MG63 (cell line): Measurements from ENCODE around the gene DPH5. TPM values are rescaled to one million over a fixed set of nuclear protein-coding genes. Genes with fewer than 3 reads are reported as not detected.
"Not testable (repeated sequence)": the region's sequence is repeated elsewhere in the genome, so short reads cannot be mapped to it uniquely, and the experiment has no call there.

Experiments used
- DNase-seq: peaks from one replicate; pipeline ENCODE4 v3.0.0-alpha.2; 2020
- H3K27me3 ChIP-seq: fragments of 250-450 bp; sonication (Bioruptor Pico); 2 replicates; pipeline ENCODE4 v1.5.1; 2020; ENCODE audit warnings: mild to moderate bottlenecking, moderate library complexity
- H3K36me3 ChIP-seq: fragments of 250-450 bp; sonication (Bioruptor Pico); 2 replicates; pipeline ENCODE4 v1.5.1; 2020; ENCODE audit warnings: mild to moderate bottlenecking, moderate library complexity
- H3K4me3 ChIP-seq: fragments of 250-450 bp; sonication (Bioruptor Pico); 2 replicates; pipeline ENCODE4 v1.5.1; 2020; ENCODE audit warnings: mild to moderate bottlenecking, moderate library complexity
- H3K9me3 ChIP-seq: fragments of 250-450 bp; sonication (Bioruptor Pico); 2 replicates; pipeline ENCODE4 v1.5.1; 2020; ENCODE audit warnings: mild to moderate bottlenecking, moderate library complexity
- total RNA-seq: library from RNA; depleted of rRNA; stranded (reverse); fragments of >200 nt; shearing (Covaris generic); gene quantifications from 2 replicates; pipeline ENCODE4 v1.2.3, GENCODE V29; 2014; ENCODE audit warnings: low replicate concordance

Gene DPH5
- total RNA-seq, 1 experiment from 2014 or later = 49.7 TPM

DNA sequence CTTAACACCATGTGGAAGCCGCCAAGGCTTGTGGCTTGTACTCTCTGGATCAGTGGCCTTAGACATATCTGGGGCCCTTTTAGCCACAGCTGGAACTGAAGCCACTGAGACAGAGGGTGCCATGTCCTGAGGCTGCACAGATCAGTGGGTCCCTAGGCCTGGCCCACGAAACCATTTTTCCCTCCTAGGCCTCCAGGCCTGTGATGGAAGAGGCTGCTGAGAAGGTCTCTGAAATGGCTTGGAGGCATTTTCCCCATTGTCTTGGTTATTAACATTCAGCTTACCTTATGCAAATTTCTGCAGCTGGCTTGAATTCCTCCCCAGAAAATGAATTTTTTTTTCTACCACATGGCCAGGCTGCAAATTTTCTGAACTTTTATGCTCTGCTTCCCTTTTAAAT, 15.1 kb upstream of the DPH5 start:
- Histone ChIP-seq H3K27me3 (no peaks in the 10 kb centered on the region), H3K9me3 (peaks cover 13% of the 10 kb centered on the region), H3K4me3 (no peak overlapping the region), H3K36me3 (peaks cover 37% of the 10 kb centered on the region)
- DNase-seq = no peak

DNA sequence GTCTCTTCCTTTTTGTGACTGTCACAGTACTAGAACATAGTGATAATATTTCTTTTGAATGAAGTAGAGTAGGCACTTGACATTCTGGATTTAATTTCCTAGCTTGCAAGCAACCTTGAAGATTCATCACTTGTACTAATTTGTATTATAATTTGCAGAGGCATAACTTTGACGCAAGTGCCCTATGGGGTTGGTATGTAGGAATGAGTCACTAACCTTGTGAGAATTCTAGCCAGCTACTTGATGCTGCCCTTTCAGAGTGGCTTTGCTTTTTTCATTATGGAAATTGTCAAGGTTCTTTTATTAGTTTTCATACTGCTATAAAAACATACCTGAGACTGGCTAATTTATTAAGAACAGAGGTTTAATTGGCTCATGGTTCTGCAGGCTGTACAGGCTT, 13.7 kb upstream of the DPH5 start:
- DNase-seq = no peak

DNA sequence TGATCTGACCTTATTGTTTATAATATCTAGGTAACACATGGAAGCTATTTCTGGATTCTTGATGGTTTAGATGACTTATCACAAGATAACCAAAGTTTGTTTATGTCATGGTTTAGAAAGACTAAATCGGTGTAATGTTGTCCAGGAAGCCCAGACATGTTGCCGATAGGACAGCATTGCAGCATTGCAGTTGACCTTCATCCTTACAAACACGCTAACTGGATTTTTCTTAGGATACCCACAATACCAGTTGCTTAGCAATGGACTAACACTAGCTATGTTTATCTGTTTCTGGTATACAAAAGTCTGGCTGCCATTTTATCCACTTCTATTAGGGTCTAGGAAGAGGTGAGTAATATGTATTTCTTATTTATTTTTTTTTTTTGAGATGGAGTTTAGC, 11.7 kb upstream of the DPH5 start:
- peaks cover 13% of the 10 kb centered on the region for H3K9me3 ChIP-seq
- H3K4me3 ChIP-seq = no peak overlapping the region
- no peaks in the 10 kb centered on the region for H3K27me3 ChIP-seq
- no peak for DNase-seq
- peaks cover 33% of the 10 kb centered on the region for H3K36me3 ChIP-seq

More for the DNA sequence above, 13.7 kb upstream of the DPH5 start:
- H3K36me3 ChIP-seq = peaks cover 37% of the 10 kb centered on the region
- H3K27me3 ChIP-seq = no peaks in the 10 kb centered on the region
- no peak overlapping the region for H3K4me3 ChIP-seq
- H3K9me3 ChIP-seq = peaks cover 13% of the 10 kb centered on the region

DNA sequence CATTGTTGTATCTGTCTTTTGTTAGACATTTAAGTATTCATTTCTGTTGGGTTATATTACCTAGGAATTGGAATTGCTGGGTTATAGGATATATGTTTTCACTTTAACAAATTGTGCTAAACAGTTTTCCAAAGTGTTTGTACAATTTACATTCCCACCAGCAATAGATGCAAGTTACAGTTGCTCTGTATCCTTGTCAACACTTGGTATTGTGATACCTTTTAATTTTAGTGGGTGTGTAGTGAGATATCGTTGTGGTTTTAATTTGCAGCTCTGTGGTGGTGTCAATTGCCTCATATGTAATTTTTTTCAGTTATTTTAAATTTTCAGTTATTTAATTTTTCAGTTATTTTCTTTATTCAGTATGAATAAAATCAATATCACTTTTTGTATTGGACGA, 7.4 kb upstream of the DPH5 start:
- Histone ChIP-seq H3K36me3 (peaks cover 10% of the 10 kb centered on the region), H3K27me3 (no peaks in the 10 kb centered on the region), H3K4me3 (no peak overlapping the region), H3K9me3 (no peaks in the 10 kb centered on the region)
- no peak for DNase-seq

DNA sequence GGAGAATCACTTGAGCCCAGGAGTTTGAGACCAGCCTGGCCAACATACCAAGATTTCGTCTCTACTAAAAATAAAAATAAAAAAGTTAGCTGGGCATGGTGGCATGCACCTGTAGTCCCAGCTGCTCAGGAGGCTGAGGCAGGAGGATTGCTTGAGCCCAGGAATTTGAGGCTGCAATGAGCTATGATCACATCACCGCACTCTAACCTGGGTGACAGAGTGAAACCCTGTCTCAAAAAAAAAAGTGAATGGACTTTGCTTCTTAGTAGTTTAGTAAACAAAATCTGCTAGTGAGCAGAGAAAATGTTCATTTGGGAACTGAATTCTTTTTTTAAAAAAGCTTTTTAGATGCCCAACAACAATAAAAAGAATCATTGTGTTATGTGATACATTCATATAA, 6.5 kb upstream of the DPH5 start:
- DNase-seq, H3K4me3 ChIP-seq, H3K9me3 ChIP-seq, H3K27me3 ChIP-seq, H3K36me3 ChIP-seq: not testable (repeated sequence)

DNA sequence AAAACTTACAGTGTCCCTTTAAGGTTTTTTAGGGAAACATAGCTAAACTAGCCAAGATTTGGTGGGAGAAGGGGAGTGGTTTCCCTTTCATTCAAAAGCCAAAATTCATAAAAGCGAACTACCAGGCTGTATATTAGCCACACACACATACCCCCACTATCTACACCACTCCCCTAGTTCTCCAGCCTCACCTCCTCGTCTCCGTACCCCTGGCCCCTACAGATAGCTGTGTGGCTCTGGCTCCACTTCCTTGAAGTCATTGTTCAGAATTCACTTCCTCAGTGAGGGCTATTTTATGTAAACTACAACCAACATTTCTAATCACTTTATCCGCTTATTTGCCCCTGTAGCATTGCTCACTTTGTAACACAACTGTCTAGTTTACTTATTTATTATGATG, 5.3 kb upstream of the DPH5 start:
- Histone ChIP-seq H3K36me3 (no peaks in the 10 kb centered on the region; the same call in 1 of the 2 replicates), H3K27me3 (no peaks in the 10 kb centered on the region), H3K4me3 (no peak overlapping the region), H3K9me3 (no peaks in the 10 kb centered on the region)
- DNase-seq = no peak

DNA sequence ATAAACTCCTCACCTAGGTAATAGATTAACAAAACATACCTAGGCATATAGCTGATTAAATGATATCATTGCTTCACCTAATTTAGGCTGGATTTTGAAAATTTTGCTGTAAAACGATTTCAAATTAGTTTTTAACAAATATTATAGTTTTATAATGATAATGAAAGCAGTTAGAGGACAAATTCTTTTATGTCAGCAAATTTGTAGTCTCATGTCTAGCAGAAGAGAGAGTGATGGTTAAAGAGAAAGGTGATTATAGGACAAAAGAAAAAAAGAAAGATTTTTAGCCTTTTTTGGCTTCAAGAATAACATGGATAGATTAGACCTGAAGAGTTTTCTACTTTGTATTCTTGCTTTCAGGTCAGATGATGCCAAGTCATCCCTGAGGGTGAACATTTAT, 3.6 kb upstream of the DPH5 start:
- Histone ChIP-seq H3K9me3 (no peaks in the 10 kb centered on the region), H3K4me3 (no peak overlapping the region), H3K27me3 (no peaks in the 10 kb centered on the region), H3K36me3 (peaks cover 6% of the 10 kb centered on the region)
- DNase-seq = no peak

DNA sequence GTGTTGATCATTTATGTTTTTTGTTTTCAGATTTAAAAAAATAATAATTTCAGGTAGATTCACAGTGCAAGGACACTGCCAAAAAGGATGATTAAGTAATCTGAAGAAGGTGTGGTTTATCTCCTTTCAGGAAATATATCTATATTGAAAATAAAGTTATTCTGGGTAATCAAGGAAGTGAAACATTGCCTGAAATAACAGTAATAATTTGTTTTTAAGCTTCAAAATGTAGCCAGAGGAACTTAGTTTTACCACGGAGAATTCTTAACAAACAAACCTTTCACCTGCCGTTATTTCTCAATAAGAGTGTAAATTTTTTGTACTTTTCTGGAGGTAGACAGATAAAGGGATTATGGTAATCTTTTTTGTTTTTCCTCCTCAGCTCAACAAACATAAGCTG, 2.9 kb upstream of the DPH5 start:
- H3K4me3 ChIP-seq = no peak overlapping the region
- no peaks in the 10 kb centered on the region for H3K27me3 ChIP-seq
- no peak for DNase-seq
- H3K9me3 ChIP-seq = no peaks in the 10 kb centered on the region
- H3K36me3 ChIP-seq = peaks cover 11% of the 10 kb centered on the region

DNA sequence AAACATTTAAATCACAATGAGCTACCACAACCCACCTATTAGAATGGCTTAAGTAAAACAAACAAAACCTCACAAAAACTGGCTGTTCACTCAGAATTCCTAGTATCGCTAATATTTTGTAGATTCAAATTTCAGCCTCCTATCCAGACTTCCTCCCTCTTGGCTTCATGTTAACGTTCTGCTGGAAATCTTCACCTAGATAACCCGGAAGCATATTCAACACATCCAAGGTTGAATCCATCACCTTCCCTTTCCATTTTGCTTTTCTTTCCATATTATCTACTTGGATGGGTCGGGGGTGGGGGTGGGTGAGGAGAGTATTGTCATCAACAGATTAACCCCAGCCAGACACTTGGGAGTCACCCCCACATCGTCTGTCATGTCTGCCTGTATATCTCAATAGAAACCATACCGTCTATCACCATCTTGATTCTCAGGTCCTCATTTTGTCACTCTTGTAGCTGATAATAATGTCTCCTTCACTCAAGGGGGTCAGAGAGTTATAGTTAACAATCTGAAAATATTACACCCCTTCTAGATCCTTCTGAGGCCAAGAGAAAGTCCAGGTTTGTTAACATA, 1.7 kb upstream of the DPH5 start:
- peaks cover 16% of the 10 kb centered on the region for H3K36me3 ChIP-seq
- H3K9me3 ChIP-seq = no peaks in the 10 kb centered on the region
- DNase-seq = no peak
- H3K4me3 ChIP-seq = no peak overlapping the region; the same call in 1 of the 2 replicates
- H3K27me3 ChIP-seq = no peaks in the 10 kb centered on the region

DNA sequence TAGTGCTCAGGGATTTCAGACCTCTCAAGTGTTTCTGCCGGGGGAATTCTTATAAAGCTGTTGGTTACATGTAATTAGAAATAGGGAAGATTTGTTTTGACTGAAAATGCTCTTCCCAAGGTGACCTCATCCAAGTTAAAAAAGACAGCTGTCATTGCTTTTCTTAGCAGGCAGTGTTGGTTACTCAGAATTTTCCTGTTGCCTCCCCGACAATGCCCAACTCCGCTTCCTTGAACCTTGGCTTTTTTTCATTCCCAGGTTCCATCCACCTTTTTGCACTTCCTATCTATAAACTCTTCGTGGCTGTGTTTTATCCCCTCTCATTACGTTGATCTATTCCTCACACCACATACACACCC, 825 bp upstream of the DPH5 start:
- H3K9me3 ChIP-seq = no peaks in the 10 kb centered on the region
- H3K27me3 ChIP-seq = no peaks in the 10 kb centered on the region
- peak overlapping the region; percentile 77 for H3K4me3 ChIP-seq
- DNase-seq = no peak
- peaks cover 25% of the 10 kb centered on the region for H3K36me3 ChIP-seq

DNA sequence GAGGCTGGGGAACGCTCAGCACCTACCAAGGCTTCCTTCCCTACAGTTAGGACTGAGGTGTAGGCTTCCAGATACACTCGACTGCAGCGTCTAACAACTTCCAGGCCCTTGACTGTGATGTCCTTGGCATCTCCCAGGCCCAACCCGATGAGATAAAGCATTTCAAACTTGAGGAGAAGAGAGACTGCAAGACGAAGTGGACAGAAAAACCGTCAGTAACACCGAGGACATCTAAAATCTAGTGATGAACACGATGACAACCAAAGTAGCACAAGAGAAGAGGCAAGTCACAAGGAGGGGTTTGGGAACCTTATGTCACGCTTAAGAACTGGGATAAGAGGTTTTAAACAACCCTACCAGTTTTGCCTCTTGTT, 314 bp downstream of the DPH5 start:
- peak overlapping the region; percentile 77 for H3K4me3 ChIP-seq
- peaks cover 26% of the 10 kb centered on the region for H3K36me3 ChIP-seq
- no peaks in the 10 kb centered on the region for H3K27me3 ChIP-seq
- DNase-seq = peak; percentile 5
- no peaks in the 10 kb centered on the region for H3K9me3 ChIP-seq

DNA sequence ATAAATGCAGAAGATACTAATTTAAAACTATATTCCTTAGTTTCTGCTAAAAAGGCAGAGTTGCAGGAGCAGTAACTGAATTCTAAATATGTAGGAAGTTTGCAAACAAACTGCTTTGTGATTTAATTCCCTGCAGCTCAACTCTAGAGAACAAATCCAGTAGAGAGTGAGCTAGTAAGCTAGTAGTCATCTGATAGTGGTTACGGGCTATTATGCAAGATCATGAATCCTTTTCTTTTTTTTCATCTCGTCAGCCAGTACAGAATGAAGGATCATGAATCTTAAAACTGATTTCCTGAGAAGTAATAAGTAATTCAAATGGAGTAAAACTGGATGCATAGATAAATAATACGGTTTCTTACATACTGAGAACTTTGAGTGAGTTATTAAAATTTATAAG, 3.3 kb downstream of the DPH5 start:
- Histone ChIP-seq H3K36me3 (peaks cover 32% of the 10 kb centered on the region), H3K27me3 (no peaks in the 10 kb centered on the region), H3K4me3 (no peak overlapping the region), H3K9me3 (no peaks in the 10 kb centered on the region)
- DNase-seq = no peak

DNA sequence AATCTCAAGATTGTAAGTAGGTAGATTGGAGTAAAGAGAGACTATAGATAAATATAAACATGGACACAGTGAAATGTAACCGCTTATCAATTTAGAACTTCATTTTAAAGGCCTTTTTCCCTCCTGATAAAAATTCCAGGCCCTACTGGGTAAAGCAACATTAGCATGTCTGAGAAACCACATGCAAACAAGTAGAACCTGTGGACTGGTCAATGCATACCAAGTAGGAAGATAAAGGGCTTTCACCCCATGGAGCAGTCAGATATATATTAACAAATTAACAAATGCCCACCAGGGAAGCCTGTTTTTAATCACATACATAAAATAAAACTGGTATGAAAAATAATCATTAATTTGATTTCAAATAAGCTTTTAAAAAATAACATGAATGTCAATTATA, 8.1 kb downstream of the DPH5 start:
- Histone ChIP-seq H3K4me3 (no peak overlapping the region), H3K36me3 (peaks cover 52% of the 10 kb centered on the region), H3K27me3 (no peaks in the 10 kb centered on the region), H3K9me3 (no peaks in the 10 kb centered on the region)
- no peak for DNase-seq

DNA sequence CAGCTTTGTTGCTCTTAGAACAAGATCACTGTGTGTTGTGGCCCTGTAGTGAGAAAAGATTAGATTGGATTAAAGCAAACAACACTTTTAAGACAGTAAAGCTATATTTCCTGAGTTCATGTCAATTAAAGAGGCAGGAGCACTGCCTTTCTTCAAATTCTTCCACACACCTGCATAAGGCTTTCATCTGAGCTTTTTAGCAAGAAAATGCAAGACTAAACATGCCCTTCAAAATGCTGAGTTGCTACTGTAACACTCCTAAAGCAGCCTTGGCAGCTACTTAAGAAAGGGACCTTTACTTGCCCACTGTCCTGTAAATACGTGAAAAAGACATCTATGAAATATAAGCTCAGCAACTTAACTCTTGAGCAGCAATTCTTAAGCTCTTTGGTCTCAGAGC, 11.8 kb downstream of the DPH5 start:
- DNase-seq = no peak
- H3K36me3 ChIP-seq = peaks cover 52% of the 10 kb centered on the region
- no peak overlapping the region for H3K4me3 ChIP-seq
- H3K27me3 ChIP-seq = no peaks in the 10 kb centered on the region
- no peaks in the 10 kb centered on the region for H3K9me3 ChIP-seq

DNA sequence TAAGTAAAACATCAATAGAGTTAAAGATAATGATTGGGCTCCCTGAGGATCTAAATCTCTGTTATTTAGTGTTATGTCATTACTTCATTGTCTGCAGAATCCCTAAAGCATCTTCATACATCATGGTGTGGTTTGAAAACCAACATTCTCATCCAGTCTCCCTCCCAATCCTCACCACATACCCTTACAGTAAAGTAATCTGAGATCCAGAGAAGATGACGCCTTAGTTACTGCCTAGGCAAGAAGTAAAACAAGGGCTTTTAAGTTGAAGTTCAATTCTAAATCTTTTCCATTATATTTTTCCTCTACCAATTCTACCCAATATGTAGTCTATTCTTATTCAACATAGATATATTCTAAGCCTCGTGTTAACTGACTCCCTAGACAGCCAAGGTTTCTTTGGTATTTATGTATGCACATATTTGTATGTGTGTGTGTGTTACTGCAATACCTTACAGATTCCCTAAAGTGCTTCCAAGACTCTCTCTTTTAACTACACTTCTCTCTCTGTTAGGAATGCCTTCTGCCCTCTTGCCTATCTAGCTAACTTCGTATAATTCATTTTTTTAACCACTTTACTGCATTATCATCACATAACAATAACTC, 17.3 kb downstream of the DPH5 start:
- Histone ChIP-seq H3K27me3 (no peaks in the 10 kb centered on the region), H3K9me3 (no peaks in the 10 kb centered on the region), H3K36me3 (peaks cover 27% of the 10 kb centered on the region), H3K4me3 (no peak overlapping the region)
- no peak for DNase-seq

DNA sequence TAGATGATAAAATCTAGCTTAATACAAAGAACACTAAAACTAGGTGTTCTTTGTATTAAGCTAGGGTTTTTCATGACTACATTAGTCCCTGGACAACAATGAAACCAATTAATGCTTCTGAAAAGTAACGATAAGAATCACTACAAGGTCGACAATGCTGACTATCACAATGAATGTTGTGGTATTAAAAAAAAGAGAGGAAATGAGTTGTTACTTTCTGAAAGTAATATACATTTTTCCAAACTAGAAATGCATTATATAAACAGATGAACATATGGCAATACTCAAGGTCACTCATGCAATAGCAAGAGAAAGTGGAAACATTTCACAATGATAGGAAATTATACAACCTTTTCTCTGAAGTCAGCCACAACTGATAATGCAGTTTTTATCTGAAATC, 19.0 kb downstream of the DPH5 start:
- Histone ChIP-seq H3K27me3 (no peaks in the 10 kb centered on the region), H3K4me3 (no peak overlapping the region), H3K36me3 (peaks cover 23% of the 10 kb centered on the region), H3K9me3 (no peaks in the 10 kb centered on the region)
- no peak for DNase-seq

DNA sequence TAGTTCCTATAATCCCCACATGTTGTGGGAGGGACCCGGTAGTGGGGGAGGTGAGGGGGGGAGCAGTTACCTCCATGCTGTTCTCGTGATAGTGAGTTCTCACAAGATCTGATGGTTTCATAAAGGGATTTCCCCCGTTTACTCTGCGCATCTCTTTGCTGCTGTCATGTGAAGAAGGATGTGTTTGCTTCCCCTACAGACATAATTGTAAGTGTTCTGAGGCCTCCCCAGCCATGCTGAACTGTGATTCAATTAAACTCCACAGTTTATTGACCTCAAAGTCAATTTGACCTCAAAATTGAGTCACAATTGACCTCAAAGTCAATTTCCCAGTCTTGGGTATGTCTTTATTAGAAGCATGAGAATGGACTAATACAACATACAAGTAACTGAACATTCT, 19.7 kb downstream of the DPH5 start:
- no peak for DNase-seq
- no peaks in the 10 kb centered on the region for H3K27me3 ChIP-seq
- no peaks in the 10 kb centered on the region for H3K9me3 ChIP-seq
- H3K36me3 ChIP-seq = peaks cover 20% of the 10 kb centered on the region
- H3K4me3 ChIP-seq = no peak overlapping the region

DNA sequence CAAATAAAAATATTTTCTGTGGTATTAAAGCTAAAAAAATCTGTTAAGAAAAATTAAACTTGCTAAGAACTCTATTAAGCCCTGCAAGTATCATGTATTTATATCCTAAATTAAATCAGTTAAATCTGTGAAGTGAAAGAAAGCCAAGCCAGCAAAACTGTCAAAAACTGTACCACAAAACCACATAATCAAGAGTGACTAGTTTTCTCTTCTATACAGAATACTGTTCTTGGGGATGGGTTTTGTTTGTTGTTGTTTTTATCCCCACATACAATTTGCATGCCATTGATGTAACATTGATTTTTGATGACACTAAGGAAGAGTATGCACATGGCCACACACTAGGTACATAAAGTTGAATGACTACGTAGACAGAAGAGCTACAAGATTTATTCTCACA, 20.4 kb downstream of the DPH5 start:
- no peak for DNase-seq
- H3K9me3 ChIP-seq = no peaks in the 10 kb centered on the region
- H3K27me3 ChIP-seq = no peaks in the 10 kb centered on the region
- no peak overlapping the region for H3K4me3 ChIP-seq
- peaks cover 24% of the 10 kb centered on the region for H3K36me3 ChIP-seq

DNA sequence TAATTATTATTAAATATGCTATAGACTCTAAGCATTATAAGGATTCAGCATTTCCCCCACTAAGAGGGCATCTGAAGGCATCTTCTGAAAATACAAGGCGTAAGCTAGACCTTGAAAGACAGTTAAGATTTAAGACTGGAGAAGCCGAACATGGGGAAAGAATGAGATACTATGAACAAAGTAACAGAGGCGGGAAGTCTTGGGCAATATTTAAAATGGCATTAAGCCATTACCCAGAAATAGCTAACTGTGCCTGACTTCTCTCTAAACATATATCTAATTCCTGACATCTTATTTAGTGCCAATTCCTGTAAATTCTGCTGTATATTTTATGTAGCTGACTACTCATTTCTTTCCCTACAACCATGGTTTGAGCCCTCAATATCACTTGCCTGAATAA, 20.9 kb downstream of the DPH5 start:
- no peak overlapping the region for H3K4me3 ChIP-seq
- peaks cover 22% of the 10 kb centered on the region for H3K36me3 ChIP-seq
- H3K9me3 ChIP-seq = no peaks in the 10 kb centered on the region
- no peak for DNase-seq
- H3K27me3 ChIP-seq = no peaks in the 10 kb centered on the region
